Mononuclear cell (primary cell): ENCODE results near the gene RTN4. TPM values are rescaled to one million over a fixed set of nuclear protein-coding genes. Genes with fewer than 3 reads are reported as not detected.
"Not testable (repeated sequence)": the region's sequence is repeated elsewhere in the genome, so short reads cannot be mapped to it uniquely, and the experiment has no call there.

Experiments used
- H3K27me3 ChIP-seq: 2 replicates; pipeline ENCODE4 v1.6.0; 2011; ENCODE audit warnings: low read length, control low read depth; ENCODE audit not compliant: insufficient read depth
- H3K4me1 ChIP-seq: 2 replicates; pipeline ENCODE4 v1.5.1; 2011; ENCODE audit warnings: mild to moderate bottlenecking, low read length, control low read depth; ENCODE audit not compliant: insufficient read depth
- H3K4me3 ChIP-seq: 2 replicates; pipeline ENCODE4 v1.5.1; 2011; ENCODE audit warnings: mild to moderate bottlenecking, low read length, moderate library complexity
- H3K9me3 ChIP-seq: 2 replicates; pipeline ENCODE4 v1.5.1; 2011; ENCODE audit warnings: low read depth, mild to moderate bottlenecking, control low read depth, low read length
- total RNA-seq: library from RNA; depleted of rRNA; stranded (reverse); fragments of >200 nt; gene quantifications from one replicate; pipeline ENCODE4 v1.2.3, GENCODE V29; 2012

The RTN4 gene
- total RNA-seq, 1 donor, result 76.5 TPM

DNA sequence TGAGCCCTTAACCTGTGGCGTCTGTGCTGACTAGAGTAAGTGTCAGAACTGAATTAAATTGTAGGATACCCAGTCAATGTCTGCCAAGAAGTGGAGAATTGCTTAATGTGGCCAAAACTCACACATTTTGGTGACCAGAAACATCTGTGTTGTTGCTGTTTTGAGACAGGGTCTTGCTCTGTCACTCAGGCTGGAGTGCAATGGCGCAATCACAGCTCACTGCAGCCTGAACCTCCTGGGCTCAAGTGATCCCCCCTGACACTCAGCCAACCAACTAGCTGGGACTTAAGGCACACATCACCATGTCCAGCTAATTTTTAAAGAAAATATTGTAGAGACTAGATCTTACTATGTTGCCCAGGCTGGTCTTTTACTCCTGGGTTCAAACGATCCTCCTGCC, 34.4 kb upstream of the RTN4 start:
- no peaks in the 10 kb centered on the region for H3K27me3 ChIP-seq
- peaks cover 13% of the 10 kb centered on the region for H3K4me1 ChIP-seq
- H3K4me3 ChIP-seq, result no peak overlapping the region
- no peaks in the 10 kb centered on the region for H3K9me3 ChIP-seq

DNA sequence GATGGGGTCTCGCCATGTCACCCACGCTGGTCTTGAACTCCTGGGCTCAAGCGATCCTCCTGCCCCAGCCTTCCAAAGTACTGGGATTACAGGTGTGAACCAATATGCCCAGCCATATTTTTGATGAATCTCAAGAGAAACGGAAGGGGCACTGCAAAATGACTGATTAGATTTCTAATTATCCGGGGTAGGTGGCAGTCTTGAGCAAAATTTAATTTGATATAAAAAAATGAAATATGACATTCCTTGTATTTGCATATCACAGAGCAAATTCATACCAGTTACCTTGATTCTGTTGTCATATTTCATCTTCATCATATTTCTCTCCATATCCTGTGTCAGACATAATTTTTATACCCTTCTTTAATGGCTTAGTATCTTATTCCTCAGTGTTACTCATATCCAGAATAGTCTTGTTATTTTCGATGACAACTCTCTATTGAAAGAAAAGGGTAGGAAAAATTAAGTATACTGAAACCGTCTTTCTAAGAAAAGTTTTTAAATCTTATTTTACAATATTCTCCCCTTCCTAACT, 30.0 kb upstream of the RTN4 start:
- Histone ChIP-seq H3K4me1 (peaks cover 13% of the 10 kb centered on the region), H3K4me3 (no peak overlapping the region), H3K27me3 (no peaks in the 10 kb centered on the region), H3K9me3 (no peaks in the 10 kb centered on the region)

DNA sequence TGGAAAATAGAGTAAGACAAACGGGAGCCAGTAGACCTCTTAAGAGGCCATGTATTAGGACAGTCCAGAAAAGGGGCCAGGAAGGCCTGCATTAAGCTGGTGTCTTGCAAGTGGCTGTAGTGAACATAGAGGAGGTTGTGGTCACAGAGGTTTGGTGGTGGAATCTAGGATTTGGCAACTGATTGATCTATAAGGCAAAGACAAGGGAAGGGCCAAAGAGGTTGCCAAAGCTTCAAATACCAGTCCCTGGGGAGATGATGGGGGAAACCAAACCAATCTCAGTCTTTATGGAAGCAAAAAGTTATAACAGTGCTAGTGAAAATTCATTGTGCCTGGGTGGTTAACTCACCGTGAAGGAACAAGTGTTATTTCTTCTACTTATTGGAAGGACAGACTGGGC, 28.7 kb upstream of the RTN4 start:
- no peaks in the 10 kb centered on the region for H3K9me3 ChIP-seq
- no peaks in the 10 kb centered on the region for H3K27me3 ChIP-seq
- H3K4me3 ChIP-seq, result no peak overlapping the region
- H3K4me1 ChIP-seq, result peaks cover 12% of the 10 kb centered on the region

DNA sequence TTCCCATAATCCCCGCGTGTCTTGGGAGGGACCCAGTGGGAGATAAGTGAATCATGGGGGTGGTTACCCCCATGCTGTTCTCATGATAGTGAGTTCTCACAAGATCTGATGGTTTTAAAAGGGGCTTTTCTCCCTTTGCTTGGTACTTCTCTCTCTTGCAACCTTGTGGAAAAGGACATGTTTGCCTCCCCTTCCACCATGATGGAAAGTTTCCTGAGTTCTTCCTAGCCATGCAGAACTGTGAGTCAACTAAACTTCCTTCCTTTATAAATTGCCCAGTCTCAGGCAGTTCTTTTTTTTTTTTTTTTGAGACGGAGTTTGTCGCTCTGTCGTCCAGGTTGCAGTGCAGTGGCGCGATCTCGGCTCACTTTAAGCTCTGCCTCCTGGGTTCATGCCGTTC, 26.5 kb upstream of the RTN4 start:
- no peaks in the 10 kb centered on the region for H3K9me3 ChIP-seq
- no peaks in the 10 kb centered on the region for H3K27me3 ChIP-seq
- H3K4me1 ChIP-seq, result no peaks in the 10 kb centered on the region
- H3K4me3 ChIP-seq, result no peak overlapping the region

DNA sequence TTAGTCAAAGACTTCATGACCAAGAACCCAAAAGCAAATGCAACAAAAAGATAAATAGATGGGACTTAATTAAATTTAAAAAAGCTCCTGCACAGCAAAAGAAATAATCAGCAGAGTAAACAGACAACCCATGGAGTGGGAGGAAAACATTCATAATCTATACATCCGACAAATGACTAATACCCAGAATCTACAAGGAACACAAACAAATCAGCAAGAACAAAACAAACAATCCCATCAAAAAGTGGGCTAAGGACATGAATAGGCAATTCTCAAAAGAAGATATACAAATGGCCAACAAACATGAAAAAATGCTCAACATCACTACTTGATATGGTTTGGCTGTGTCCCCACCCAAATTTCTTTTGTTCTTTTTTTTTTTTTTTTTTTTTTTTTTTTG, 25.8 kb upstream of the RTN4 start:
- H3K9me3 ChIP-seq, H3K4me1 ChIP-seq, H3K4me3 ChIP-seq, H3K27me3 ChIP-seq: not testable (repeated sequence)

DNA sequence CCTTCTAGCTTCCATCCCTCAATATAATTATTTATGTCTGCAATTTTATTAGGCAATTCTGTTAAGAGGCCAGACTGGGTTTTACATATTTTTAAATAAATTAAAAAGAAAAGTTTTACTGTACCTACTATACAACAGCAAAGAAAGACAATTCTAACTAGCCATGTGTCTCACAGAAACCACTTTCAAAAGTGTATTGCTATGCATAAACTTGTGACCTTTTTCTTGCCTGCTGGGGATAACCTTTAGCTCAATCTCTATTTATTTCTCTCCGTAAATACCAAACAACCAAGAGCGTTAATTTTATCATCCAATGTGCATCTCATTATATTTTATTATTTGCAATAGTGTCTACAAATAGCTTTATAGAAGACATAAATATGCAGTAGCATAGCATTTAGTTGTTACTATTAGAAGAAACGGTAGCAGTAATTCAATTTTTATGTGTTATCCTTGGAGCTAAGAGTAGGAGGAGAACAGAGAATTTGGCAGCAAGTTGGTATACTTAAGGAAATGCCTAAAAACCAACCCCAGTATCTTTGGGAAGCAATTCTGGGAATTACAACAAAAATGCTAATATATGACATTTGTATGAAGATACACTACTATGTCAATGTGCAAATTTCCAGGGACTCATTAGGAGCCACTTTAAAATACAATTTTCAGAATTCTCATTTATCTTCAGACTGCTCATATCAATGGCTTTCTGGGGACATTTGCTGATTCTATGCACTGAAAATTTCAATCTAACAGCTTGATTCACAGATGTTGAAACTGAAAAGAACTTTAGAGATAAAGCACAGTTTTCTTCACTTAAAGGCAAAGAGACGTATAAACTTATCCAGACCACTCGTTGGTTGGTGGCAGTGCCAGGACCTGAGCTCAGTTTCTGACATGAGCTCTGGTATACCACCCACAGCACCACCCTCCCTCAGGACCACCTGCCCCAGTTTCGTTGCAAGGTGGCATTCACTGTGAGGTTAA, 23.0 kb upstream of the RTN4 start:
- H3K4me3 ChIP-seq, result no peak overlapping the region
- H3K4me1 ChIP-seq, result no peaks in the 10 kb centered on the region
- H3K9me3 ChIP-seq, result no peaks in the 10 kb centered on the region
- H3K27me3 ChIP-seq, result no peaks in the 10 kb centered on the region

DNA sequence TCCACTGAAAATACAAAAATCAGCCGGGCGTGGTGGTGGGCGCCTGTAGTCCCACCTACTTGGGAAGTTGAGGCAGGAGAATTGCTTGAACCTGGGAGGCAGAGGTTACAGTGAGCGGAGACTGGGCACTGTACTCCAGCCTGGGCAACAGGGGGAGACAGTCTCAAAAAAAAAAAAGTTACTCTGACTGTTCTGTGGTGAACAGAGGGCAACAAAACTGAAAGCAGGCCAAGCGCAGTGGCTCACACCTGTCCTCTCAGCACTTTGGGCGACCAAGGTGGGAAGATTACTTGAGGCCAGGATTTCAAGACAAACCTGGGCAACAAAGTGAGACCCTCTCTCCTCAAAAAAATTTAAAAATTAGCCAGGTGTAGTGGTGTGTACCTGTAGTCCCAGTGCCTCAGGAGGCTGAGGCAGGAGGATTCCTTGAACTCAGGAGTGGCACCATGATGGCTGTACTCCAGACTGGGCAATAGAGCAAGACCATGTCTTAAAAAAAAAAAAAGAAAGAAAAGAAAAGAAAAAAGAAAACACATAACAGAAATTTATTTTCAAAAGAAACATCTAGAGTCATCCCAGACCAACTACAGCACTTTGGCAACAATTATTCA, 13.6 kb upstream of the RTN4 start:
- Histone ChIP-seq H3K27me3 (no peaks in the 10 kb centered on the region), H3K4me1 (peaks cover 10% of the 10 kb centered on the region), H3K9me3 (no peaks in the 10 kb centered on the region), H3K4me3 (no peak overlapping the region)

DNA sequence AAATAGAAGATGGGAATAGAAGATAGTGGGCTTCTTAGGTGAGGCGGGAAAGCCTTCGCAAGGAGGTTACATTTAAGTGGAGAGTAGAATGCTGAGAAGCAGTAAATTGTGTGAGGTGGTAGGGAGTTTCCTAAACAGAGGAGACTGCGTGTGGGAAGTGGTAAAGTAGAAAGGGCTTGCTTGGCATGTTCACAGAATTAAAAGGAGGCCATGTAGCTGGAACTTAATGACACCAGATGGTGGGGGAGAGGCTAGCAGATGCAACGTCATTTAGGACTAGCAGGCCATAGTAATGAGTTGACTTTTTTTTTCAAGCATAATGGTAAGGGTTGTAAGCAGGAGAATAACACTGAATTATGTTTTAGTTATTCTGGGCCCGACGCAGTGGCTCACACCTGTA, 13.0 kb upstream of the RTN4 start:
- peaks cover 10% of the 10 kb centered on the region for H3K4me1 ChIP-seq
- no peaks in the 10 kb centered on the region for H3K27me3 ChIP-seq
- no peaks in the 10 kb centered on the region for H3K9me3 ChIP-seq
- no peak overlapping the region for H3K4me3 ChIP-seq

DNA sequence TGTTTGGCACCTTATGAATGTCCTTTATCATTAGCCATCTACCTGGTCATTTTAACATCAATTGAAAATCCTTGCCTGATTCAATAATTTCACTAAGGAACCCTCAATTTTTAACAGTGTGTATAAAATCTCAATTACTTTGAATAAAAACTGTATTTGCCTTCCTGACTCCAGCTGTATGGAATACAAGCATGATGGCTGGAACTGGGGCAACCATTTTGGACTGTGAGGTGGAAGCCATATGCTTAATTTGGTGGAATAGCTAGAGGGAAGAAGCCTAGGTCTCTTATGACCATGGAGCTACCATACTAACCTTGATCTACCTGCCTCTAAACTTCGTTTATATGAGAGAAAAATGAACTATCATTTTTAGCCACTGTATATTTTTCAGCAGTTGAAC, 12.5 kb upstream of the RTN4 start:
- Histone ChIP-seq H3K4me1 (peaks cover 10% of the 10 kb centered on the region), H3K27me3 (no peaks in the 10 kb centered on the region), H3K9me3 (no peaks in the 10 kb centered on the region), H3K4me3 (no peak overlapping the region)

DNA sequence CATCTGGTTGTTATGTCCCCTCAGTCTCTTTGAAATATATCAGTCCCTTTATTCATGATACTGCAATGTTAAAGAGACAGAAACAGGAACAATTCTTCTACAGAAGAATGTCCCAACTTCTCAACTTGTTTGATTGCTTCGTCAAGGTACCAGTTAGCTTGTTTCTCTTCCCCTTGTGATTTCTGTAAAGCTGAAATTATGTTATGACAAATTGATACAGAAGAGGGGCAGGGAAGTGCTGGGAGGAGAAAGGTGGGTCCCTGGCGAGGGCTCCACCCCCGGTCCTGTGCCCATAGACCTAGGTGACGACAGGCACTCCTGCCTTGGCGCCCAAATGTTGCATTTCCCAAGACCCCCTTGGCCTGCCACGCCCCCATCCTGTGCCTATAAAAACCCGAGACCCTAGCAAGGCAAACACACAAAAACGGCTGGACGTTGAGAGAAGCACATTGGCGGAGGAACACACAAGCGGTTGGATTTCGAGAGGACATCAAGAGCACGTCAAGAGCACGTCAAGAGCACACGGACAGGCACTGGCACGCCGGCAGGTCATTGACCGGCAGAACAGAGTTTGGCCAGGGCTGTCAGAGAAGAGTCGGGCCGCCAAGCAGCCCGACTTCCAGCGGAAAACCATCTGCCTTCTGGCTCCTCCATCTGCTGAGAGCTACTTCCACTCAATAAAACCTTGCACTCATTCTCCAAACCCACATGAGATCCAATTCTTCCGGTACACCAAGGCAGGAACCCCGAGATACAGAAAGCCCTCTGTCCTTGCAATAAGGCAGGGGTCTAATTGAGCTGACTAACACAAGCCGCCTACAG, 11.5 kb upstream of the RTN4 start:
- Histone ChIP-seq H3K9me3 (no peaks in the 10 kb centered on the region), H3K27me3 (no peaks in the 10 kb centered on the region), H3K4me1 (peaks cover 10% of the 10 kb centered on the region), H3K4me3 (no peak overlapping the region)

DNA sequence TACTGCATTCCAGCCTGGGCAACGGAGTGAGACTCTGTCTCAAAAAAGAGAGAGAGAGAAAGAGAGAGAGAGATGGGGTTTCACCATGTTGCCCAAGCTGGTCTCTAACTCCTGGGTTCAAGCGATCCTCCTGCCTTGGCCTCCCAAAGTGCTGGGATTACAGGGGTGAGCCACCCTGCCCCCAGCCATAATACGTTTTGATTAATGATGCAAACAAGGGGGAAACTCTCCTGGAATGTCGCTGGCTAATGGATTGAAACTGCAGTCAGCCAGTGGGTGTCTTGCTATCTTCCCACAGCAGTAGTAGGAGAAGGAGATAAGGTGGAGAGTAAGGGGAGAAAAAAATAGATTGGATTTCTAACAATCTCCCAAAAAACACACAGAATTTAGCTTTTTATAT, 9.5 kb upstream of the RTN4 start:
- no peaks in the 10 kb centered on the region for H3K27me3 ChIP-seq
- H3K9me3 ChIP-seq, result no peaks in the 10 kb centered on the region
- H3K4me1 ChIP-seq, result peaks cover 14% of the 10 kb centered on the region
- H3K4me3 ChIP-seq, result no peak overlapping the region

DNA sequence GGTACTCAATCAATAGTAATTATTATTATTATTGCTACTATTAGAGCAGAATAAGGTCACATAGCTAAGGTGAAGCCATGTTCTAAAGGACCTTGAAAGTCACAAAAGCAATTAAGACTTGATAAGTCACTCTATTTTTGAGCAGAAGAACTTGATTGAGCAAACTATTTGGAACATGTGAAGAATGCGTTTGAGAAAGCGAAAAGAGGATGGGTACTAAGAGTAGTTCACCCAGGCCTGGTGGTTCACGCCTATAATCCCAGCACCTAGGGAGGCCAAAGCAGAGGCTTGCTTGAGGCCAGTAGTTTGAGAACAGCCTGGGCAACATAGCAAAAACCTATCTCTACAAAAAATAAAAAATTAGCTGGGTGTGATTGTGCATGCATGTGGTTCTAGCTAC, 7.2 kb upstream of the RTN4 start:
- Histone ChIP-seq H3K4me3 (no peak overlapping the region), H3K4me1 (peaks cover 27% of the 10 kb centered on the region), H3K9me3 (no peaks in the 10 kb centered on the region), H3K27me3 (no peaks in the 10 kb centered on the region)

DNA sequence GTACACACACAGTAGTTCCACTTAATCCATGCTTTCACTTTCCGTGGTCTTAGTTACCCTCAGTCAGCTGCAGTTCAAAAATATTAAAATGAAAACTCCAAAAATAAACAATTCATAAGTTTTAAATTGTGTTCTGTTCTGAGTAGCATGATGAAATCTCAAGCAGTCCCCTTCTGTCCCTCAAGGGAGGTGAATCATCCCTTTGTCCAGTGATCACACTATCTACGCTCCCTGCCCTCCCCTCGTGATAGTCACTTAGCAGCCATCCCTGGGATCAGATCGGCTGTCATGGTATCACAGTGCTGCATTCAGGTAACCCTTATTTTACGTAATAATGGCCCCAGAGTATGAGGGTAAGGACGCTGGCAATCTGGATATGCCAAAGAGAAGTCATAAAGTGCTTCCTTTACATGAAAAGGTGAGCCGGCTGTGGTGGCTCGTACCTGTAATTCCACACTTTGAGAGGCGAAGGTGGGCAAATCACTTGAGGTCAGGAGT, 5.8 kb upstream of the RTN4 start:
- Histone ChIP-seq H3K4me3 (no peak overlapping the region), H3K9me3 (no peaks in the 10 kb centered on the region), H3K4me1 (peaks cover 33% of the 10 kb centered on the region), H3K27me3 (no peaks in the 10 kb centered on the region)

DNA sequence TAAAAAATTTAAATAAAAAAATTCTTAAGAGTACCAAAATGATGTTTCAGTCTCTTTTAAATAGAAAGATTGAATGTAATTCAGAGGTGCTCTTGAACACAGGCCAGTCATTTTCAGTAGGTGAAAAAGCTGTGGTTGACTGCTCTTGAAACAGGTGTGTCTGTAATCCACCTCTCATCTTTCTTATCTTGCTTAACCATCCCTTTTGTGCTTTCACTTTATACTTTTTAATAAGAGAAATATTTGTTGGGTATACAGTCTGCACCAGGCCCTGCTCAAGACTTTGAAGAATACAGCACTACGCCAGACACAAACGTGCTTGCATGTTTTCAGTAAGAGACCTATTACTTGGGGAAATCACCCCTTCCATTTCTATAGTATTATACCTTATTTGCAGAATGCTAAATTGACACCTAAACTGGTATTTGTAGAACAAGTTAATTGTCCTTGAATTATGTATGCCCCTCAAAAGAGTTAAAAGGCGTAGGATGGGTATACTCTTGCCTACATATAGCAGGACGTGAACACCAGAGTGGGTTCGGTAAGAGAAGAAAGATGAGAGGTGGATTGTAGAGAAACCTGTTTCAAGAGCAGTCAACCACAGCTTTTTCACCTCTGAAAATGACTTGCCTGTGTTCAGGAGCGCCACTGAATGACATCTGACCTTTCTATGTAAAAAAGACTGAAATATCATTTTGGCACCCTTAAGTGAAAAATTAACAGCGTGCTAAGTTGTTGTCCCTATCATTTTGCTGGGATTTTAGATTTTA, 4.0 kb upstream of the RTN4 start:
- Histone ChIP-seq H3K4me1 (peaks cover 33% of the 10 kb centered on the region), H3K4me3 (no peak overlapping the region), H3K9me3 (no peaks in the 10 kb centered on the region), H3K27me3 (no peaks in the 10 kb centered on the region)
